ENCODE results near the gene ORM2. TPM values are rescaled to one million over a fixed set of nuclear protein-coding genes. Genes with fewer than 3 reads are reported as not detected.

ORM2 gene
- total RNA-seq, 1 experiment from 2014 or later: 46.0 TPM

GRCh38 chr9:114294664-114295063, 35.0 kb upstream of the ORM2 start:
- H3K4me3 ChIP-seq (ENCODE audit: low read depth, low read length): no peak overlapping the region
- intact Hi-C loops (cut with micrococcal nuclease; ENCODE audit: unreplicated experiment): loop anchor here (5.0 kb wide), 1 partner anchor 557 kb away; no protein-coding TSS in a partner anchor
- BruUV-seq (replicated peaks): no TSS peak
- H3K9me3 ChIP-seq: peaks cover 5% of the 10 kb centered on the region
- H3K27me3 Mint-ChIP-seq (ENCODE audit: insufficient read depth, unreplicated experiment): no peaks in the 10 kb centered on the region
- H3K4me1 Mint-ChIP-seq (ENCODE audit: low read depth, unreplicated experiment): no peaks in the 10 kb centered on the region
- no peak for DNase-seq
- peaks cover 36% of the 10 kb centered on the region for H3K36me3 Mint-ChIP-seq (ENCODE audit: insufficient read depth, unreplicated experiment)
- ChIA-PET POLR2A (no interaction called here), CTCF (no interaction called here)
- no peak for TF ChIP-seq CTCF (IDR thresholded peaks at IDR 0.05; ENCODE audit: insufficient read depth in 1 of 2, low read depth in 1 of 2, low read length in 1 of 2, severe bottlenecking in 1 of 2, unreplicated experiment in 1 of 2)
- H3K4me3 Mint-ChIP-seq (ENCODE audit: unreplicated experiment): no peak overlapping the region
- no peak overlapping the region for H3K27ac Mint-ChIP-seq (ENCODE audit: unreplicated experiment)
- peaks cover 20% of the 10 kb centered on the region for H3K9me3 Mint-ChIP-seq (ENCODE audit: unreplicated experiment)
- H3K4me1 ChIP-seq: no peaks in the 10 kb centered on the region
- H3K27me3 ChIP-seq (replicated peaks; ENCODE audit: control insufficient read depth, insufficient read depth, low read length): no peaks in the 10 kb centered on the region
- peaks cover 3% of the 10 kb centered on the region; the same call in 1 of the 2 replicates for H3K36me3 ChIP-seq (ENCODE audit: control insufficient read depth, insufficient read depth, low read length)

GRCh38 chr9:114296338-114296737, 33.3 kb upstream of the ORM2 start:
- CTCF ChIA-PET: no interaction called here

GRCh38 chr9:114299286-114300152, 30.1 kb upstream of the ORM2 start:
- no peak for DNase-seq
- no peak overlapping the region for H3K4me3 Mint-ChIP-seq (ENCODE audit: unreplicated experiment)
- no peak overlapping the region for H3K27ac Mint-ChIP-seq (ENCODE audit: unreplicated experiment)
- H3K4me1 Mint-ChIP-seq (ENCODE audit: low read depth, unreplicated experiment): no peaks in the 10 kb centered on the region
- Histone ChIP-seq H3K27me3 (replicated peaks; ENCODE audit: control insufficient read depth, insufficient read depth, low read length) (no peaks in the 10 kb centered on the region), H3K9me3 (peaks cover 2% of the 10 kb centered on the region), H3K4me1 (no peaks in the 10 kb centered on the region), H3K4me3 (ENCODE audit: low read depth, low read length) (no peak overlapping the region), H3K36me3 (ENCODE audit: control insufficient read depth, insufficient read depth, low read length) (no peaks in the 10 kb centered on the region; the same call in 1 of the 2 replicates)
- ChIA-PET POLR2A (no interaction called here), CTCF (interaction anchor here (1.1 to 1.9 kb wide), 2 partner anchors 145 to 192 kb away, joined by 4 to 5 read pairs; no protein-coding TSS in a partner anchor)
- TF ChIP-seq CTCF (IDR thresholded peaks at IDR 0.05; ENCODE audit: insufficient read depth in 1 of 2, low read depth in 1 of 2, low read length in 1 of 2, severe bottlenecking in 1 of 2, unreplicated experiment in 1 of 2): no peak
- intact Hi-C loops (cut with micrococcal nuclease; ENCODE audit: unreplicated experiment): no loop called here
- peaks cover 10% of the 10 kb centered on the region for H3K9me3 Mint-ChIP-seq (ENCODE audit: unreplicated experiment)
- peaks cover 17% of the 10 kb centered on the region for H3K36me3 Mint-ChIP-seq (ENCODE audit: insufficient read depth, unreplicated experiment)
- no peaks in the 10 kb centered on the region for H3K27me3 Mint-ChIP-seq (ENCODE audit: insufficient read depth, unreplicated experiment)
- no TSS peak for BruUV-seq (replicated peaks)

More at GRCh38 chr9:114296338-114296737, 33.3 kb upstream of the ORM2 start:
- POLR2A ChIA-PET: no interaction called here
- DNase-seq: no peak
- Mint-ChIP-seq H3K9me3 (ENCODE audit: unreplicated experiment) (peaks cover 20% of the 10 kb centered on the region), H3K4me3 (ENCODE audit: unreplicated experiment) (no peak overlapping the region), H3K27me3 (ENCODE audit: insufficient read depth, unreplicated experiment) (no peaks in the 10 kb centered on the region), H3K4me1 (ENCODE audit: low read depth, unreplicated experiment) (no peaks in the 10 kb centered on the region), H3K36me3 (ENCODE audit: insufficient read depth, unreplicated experiment) (peaks cover 29% of the 10 kb centered on the region), H3K27ac (ENCODE audit: unreplicated experiment) (no peak overlapping the region)
- H3K4me3 ChIP-seq (ENCODE audit: low read depth, low read length): no peak overlapping the region
- intact Hi-C loops (cut with micrococcal nuclease; ENCODE audit: unreplicated experiment): no loop called here
- no peaks in the 10 kb centered on the region for H3K4me1 ChIP-seq
- H3K36me3 ChIP-seq (ENCODE audit: control insufficient read depth, insufficient read depth, low read length): peaks cover 3% of the 10 kb centered on the region; the same call in 1 of the 2 replicates
- H3K9me3 ChIP-seq: peaks cover 5% of the 10 kb centered on the region
- no TSS peak for BruUV-seq (replicated peaks)
- no peak for TF ChIP-seq CTCF (IDR thresholded peaks at IDR 0.05; ENCODE audit: insufficient read depth in 1 of 2, low read depth in 1 of 2, low read length in 1 of 2, severe bottlenecking in 1 of 2, unreplicated experiment in 1 of 2)
- no peaks in the 10 kb centered on the region for H3K27me3 ChIP-seq (replicated peaks; ENCODE audit: control insufficient read depth, insufficient read depth, low read length)

Measured in Caco-2 (cell line).